IPS-18a (cell line): Measurements from ENCODE around the gene ELMO3.

ENCODE experiments used
- H3K27ac ChIP-seq: one replicate; pipeline ENCODE4 v1.5.1; 2013; ENCODE audit warnings: low read length
- H3K27me3 ChIP-seq: one replicate; pipeline ENCODE4 v1.6.1; 2013; ENCODE audit warnings: mild to moderate bottlenecking, low read length; ENCODE audit not compliant: control insufficient read depth, insufficient read depth
- H3K36me3 ChIP-seq: one replicate; pipeline ENCODE4 v1.6.1; 2013; ENCODE audit warnings: low read depth, low read length; ENCODE audit not compliant: control insufficient read depth
- H3K4me1 ChIP-seq: one replicate; pipeline ENCODE4 v1.6.1; 2013; ENCODE audit warnings: low read depth, low read length; ENCODE audit not compliant: control insufficient read depth
- H3K4me3 ChIP-seq: one replicate; pipeline ENCODE4 v1.5.1; 2013; ENCODE audit warnings: low read length
- H3K9ac ChIP-seq: one replicate; pipeline ENCODE4 v1.6.1; 2013; ENCODE audit warnings: mild to moderate bottlenecking, low read length, moderate library complexity
- H3K9me3 ChIP-seq: one replicate; pipeline ENCODE4 v1.6.1; 2013; ENCODE audit warnings: low read depth, low read length; ENCODE audit not compliant: control insufficient read depth

ELMO3 gene

DNA sequence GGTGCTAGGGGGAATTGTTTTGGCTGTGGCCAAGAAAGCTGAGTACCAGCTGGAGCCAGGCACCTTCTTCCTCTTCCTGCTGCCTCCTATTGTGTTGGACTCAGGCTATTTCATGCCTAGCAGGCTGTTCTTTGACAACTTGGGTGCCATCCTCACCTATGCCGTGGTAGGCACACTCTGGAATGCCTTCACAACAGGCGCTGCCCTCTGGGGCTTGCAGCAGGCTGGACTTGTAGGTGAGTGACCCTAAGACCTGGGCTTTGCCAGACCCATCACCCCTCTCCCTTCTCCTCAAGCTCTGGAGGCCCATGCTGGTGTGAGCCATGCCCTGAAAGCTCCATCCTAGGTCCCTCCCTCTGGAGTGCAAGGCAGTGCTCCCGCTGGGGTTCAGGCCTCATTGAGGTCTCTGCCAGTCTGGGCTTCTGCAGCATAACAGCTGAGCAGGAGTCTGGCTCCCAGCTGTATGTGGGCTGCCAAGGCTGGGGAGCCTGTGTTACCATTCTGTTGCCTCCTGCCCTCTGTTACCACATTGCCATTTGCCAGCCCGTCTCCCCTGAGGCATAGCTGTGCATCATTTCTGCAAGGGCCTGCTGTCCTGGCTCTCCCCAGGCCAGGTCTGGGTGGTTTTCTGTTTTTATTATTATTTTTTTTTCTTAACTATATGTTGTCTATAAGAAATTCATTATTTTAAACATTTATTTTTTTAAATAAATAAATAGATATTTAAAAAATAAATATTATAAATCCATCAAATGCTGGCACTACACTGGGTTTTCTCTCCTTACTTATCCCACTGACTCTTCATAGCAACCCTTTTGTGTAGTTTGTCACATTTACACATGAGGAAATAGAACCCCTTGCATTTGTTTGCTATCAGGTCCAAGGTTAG is 53.9 kb downstream of the ELMO3 start:
- no peak overlapping the region for H3K9ac ChIP-seq
- no peaks in the 10 kb centered on the region for H3K9me3 ChIP-seq
- peaks cover 27% of the 10 kb centered on the region for H3K27me3 ChIP-seq
- peaks cover 11% of the 10 kb centered on the region for H3K4me1 ChIP-seq
- no peak overlapping the region for H3K27ac ChIP-seq
- H3K36me3 ChIP-seq: no peaks in the 10 kb centered on the region
- no peak overlapping the region for H3K4me3 ChIP-seq
